ENCODE results near the gene SIX1.

DNA sequence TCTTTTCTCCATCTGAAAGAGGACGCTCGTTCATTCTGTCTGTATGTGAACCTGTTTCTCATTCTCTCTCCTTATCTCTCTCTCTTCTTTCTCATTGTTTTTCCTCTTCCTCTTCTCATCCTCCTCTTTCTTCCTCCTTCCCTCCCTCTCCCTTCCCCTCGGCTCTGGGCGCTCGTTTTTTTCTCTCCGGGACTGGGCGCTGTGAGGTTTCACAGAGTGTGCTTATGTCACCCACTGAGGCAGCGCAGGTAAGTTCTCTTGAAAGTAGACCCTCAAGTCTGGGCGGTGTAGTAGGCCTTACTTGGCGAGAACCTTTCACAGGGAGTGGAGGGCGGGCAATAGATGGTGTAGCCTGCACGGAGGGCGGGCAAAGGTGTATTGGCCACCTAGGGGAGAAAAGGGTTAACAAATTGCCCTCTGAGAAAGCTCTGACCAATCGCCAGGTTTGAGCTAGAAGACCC, 4.5 kb upstream of the SIX1 start:
- TF ChIP-seq, protein P1, sequence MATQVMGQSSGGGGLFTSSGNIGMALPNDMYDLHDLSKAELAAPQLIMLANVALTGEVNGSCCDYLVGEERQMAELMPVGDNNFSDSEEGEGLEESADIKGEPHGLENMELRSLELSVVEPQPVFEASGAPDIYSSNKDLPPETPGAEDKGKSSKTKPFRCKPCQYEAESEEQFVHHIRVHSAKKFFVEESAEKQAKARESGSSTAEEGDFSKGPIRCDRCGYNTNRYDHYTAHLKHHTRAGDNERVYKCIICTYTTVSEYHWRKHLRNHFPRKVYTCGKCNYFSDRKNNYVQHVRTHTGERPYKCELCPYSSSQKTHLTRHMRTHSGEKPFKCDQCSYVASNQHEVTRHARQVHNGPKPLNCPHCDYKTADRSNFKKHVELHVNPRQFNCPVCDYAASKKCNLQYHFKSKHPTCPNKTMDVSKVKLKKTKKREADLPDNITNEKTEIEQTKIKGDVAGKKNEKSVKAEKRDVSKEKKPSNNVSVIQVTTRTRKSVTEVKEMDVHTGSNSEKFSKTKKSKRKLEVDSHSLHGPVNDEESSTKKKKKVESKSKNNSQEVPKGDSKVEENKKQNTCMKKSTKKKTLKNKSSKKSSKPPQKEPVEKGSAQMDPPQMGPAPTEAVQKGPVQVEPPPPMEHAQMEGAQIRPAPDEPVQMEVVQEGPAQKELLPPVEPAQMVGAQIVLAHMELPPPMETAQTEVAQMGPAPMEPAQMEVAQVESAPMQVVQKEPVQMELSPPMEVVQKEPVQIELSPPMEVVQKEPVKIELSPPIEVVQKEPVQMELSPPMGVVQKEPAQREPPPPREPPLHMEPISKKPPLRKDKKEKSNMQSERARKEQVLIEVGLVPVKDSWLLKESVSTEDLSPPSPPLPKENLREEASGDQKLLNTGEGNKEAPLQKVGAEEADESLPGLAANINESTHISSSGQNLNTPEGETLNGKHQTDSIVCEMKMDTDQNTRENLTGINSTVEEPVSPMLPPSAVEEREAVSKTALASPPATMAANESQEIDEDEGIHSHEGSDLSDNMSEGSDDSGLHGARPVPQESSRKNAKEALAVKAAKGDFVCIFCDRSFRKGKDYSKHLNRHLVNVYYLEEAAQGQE (tag by site-specific recombination; IDR thresholded peaks at IDR 0.05) = no peak
- TF ChIP-seq, protein P2, sequence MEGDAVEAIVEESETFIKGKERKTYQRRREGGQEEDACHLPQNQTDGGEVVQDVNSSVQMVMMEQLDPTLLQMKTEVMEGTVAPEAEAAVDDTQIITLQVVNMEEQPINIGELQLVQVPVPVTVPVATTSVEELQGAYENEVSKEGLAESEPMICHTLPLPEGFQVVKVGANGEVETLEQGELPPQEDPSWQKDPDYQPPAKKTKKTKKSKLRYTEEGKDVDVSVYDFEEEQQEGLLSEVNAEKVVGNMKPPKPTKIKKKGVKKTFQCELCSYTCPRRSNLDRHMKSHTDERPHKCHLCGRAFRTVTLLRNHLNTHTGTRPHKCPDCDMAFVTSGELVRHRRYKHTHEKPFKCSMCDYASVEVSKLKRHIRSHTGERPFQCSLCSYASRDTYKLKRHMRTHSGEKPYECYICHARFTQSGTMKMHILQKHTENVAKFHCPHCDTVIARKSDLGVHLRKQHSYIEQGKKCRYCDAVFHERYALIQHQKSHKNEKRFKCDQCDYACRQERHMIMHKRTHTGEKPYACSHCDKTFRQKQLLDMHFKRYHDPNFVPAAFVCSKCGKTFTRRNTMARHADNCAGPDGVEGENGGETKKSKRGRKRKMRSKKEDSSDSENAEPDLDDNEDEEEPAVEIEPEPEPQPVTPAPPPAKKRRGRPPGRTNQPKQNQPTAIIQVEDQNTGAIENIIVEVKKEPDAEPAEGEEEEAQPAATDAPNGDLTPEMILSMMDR (tag by site-specific recombination; IDR thresholded peaks at IDR 0.05) = no peak
- TF ChIP-seq, protein P3, sequence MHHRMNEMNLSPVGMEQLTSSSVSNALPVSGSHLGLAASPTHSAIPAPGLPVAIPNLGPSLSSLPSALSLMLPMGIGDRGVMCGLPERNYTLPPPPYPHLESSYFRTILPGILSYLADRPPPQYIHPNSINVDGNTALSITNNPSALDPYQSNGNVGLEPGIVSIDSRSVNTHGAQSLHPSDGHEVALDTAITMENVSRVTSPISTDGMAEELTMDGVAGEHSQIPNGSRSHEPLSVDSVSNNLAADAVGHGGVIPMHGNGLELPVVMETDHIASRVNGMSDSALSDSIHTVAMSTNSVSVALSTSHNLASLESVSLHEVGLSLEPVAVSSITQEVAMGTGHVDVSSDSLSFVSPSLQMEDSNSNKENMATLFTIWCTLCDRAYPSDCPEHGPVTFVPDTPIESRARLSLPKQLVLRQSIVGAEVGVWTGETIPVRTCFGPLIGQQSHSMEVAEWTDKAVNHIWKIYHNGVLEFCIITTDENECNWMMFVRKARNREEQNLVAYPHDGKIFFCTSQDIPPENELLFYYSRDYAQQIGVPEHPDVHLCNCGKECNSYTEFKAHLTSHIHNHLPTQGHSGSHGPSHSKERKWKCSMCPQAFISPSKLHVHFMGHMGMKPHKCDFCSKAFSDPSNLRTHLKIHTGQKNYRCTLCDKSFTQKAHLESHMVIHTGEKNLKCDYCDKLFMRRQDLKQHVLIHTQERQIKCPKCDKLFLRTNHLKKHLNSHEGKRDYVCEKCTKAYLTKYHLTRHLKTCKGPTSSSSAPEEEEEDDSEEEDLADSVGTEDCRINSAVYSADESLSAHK (tag by site-specific recombination; IDR thresholded peaks at IDR 0.05) = no peak
- TF ChIP-seq, protein P4, sequence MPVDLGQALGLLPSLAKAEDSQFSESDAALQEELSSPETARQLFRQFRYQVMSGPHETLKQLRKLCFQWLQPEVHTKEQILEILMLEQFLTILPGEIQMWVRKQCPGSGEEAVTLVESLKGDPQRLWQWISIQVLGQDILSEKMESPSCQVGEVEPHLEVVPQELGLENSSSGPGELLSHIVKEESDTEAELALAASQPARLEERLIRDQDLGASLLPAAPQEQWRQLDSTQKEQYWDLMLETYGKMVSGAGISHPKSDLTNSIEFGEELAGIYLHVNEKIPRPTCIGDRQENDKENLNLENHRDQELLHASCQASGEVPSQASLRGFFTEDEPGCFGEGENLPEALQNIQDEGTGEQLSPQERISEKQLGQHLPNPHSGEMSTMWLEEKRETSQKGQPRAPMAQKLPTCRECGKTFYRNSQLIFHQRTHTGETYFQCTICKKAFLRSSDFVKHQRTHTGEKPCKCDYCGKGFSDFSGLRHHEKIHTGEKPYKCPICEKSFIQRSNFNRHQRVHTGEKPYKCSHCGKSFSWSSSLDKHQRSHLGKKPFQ (tag by site-specific recombination; IDR thresholded peaks at IDR 0.05) = no peak
- TF ChIP-seq KLF1 (tag by site-specific recombination; IDR thresholded peaks at IDR 0.05) = no peak
- TF ChIP-seq, protein P5, sequence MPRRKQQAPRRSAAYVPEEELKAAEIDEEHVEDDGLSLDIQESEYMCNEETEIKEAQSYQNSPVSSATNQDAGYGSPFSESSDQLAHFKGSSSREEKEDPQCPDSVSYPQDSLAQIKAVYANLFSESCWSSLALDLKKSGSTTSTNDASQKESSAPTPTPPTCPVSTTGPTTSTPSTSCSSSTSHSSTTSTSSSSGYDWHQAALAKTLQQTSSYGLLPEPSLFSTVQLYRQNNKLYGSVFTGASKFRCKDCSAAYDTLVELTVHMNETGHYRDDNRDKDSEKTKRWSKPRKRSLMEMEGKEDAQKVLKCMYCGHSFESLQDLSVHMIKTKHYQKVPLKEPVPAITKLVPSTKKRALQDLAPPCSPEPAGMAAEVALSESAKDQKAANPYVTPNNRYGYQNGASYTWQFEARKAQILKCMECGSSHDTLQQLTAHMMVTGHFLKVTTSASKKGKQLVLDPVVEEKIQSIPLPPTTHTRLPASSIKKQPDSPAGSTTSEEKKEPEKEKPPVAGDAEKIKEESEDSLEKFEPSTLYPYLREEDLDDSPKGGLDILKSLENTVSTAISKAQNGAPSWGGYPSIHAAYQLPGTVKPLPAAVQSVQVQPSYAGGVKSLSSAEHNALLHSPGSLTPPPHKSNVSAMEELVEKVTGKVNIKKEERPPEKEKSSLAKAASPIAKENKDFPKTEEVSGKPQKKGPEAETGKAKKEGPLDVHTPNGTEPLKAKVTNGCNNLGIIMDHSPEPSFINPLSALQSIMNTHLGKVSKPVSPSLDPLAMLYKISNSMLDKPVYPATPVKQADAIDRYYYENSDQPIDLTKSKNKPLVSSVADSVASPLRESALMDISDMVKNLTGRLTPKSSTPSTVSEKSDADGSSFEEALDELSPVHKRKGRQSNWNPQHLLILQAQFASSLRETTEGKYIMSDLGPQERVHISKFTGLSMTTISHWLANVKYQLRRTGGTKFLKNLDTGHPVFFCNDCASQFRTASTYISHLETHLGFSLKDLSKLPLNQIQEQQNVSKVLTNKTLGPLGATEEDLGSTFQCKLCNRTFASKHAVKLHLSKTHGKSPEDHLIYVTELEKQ (tag by site-specific recombination; IDR thresholded peaks at IDR 0.05; ENCODE audit: borderline replicate concordance) = no peak
